ENCODE measurements around the gene AP3B2.

AP3B2 gene

DNA sequence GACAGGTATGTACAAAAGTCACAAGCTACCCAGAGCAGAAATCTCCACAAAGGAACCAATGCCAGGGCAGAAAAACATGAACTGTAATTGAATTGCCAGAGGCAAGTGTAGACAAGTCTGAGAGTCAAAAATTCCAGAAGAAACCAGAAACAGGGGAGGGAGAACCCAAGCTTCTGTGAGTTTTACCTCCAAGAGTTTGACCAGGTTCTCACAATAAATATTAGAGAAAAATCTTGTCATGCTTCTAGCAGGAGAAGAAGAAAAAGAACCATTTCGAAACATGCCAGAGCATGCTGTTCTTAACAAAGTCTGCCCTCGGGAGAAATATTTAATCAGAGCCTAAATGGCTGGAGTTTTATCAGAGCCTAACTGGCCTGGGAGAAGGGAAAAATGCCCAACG is 32.5 kb upstream of the AP3B2 start:
- FAIRE-seq (no peak), DNase-seq (ENCODE audit: insufficient read length, low spot score) (no peak)
- TF ChIP-seq, protein P1, sequence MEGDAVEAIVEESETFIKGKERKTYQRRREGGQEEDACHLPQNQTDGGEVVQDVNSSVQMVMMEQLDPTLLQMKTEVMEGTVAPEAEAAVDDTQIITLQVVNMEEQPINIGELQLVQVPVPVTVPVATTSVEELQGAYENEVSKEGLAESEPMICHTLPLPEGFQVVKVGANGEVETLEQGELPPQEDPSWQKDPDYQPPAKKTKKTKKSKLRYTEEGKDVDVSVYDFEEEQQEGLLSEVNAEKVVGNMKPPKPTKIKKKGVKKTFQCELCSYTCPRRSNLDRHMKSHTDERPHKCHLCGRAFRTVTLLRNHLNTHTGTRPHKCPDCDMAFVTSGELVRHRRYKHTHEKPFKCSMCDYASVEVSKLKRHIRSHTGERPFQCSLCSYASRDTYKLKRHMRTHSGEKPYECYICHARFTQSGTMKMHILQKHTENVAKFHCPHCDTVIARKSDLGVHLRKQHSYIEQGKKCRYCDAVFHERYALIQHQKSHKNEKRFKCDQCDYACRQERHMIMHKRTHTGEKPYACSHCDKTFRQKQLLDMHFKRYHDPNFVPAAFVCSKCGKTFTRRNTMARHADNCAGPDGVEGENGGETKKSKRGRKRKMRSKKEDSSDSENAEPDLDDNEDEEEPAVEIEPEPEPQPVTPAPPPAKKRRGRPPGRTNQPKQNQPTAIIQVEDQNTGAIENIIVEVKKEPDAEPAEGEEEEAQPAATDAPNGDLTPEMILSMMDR (IDR thresholded peaks at IDR 0.05; ENCODE audit: insufficient read depth, missing control alignments) = no peak

DNA sequence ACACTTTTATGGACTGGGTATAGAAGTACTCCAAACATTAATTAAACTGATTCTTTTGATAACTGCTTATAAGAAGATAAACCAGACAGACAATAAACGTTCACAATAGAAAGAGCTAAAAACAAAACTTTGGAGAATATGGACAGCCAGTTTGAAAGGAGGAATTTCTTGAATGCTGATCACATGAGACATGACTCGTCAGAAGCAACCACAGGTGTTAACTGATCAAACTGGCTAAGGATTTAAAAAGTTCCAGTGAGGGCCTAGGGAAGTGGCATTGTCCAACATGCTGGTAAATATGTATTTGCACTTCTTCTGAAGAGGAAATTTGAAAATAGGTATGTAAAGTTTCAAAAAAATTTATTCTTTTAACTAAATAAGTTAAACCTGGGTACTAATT is 29.4 kb upstream of the AP3B2 start:
- FAIRE-seq (no peak), DNase-seq (ENCODE audit: insufficient read length, low spot score) (no peak)

GRCh38 chr15:82737975-82738374 is 28.3 kb upstream of the AP3B2 start:
- TF ChIP-seq, protein P1 (IDR thresholded peaks at IDR 0.05; ENCODE audit: insufficient read depth, missing control alignments) = no peak
- no peak for DNase-seq (ENCODE audit: insufficient read length, low spot score)
- no peak for FAIRE-seq

More for the DNA sequence above, 29.4 kb upstream of the AP3B2 start:
- TF ChIP-seq, protein P1 (IDR thresholded peaks at IDR 0.05; ENCODE audit: insufficient read depth, missing control alignments) = no peak

GRCh38 chr15:82731527-82731926 is 21.9 kb upstream of the AP3B2 start:
- DNase-seq (ENCODE audit: insufficient read length, low spot score) (no peak), FAIRE-seq (no peak)
- TF ChIP-seq, protein P1 (IDR thresholded peaks at IDR 0.05; ENCODE audit: insufficient read depth, missing control alignments) = no peak

- FAIRE-seq (no peak), DNase-seq (ENCODE audit: insufficient read length, low spot score) (no peak)
- TF ChIP-seq, protein P1 (IDR thresholded peaks at IDR 0.05; ENCODE audit: insufficient read depth, missing control alignments) = no peak
These were observed 20.4 kb upstream of the AP3B2 start for GRCh38 chr15:82730022-82730530.

DNA sequence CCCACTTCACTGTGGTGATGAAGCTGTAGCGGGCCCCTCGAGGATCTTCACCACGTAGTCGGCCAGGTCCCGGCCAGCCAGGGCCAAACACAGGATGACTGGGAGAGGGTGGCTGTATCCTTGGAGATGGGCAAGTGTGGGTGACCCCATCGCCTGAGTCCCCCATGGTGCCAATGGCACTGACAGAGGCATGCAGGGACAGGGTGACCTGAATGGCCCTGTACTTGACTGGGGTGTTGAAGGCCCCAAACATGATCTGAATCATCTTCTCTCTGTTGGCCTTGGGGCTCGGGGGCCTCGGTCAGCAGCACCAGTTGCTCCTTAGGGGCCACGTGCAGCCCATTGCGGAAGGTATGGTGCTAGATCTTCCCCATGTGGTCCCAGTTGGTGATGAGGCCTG is 17.1 kb upstream of the AP3B2 start:
- DNase-seq (ENCODE audit: insufficient read length, low spot score) (no peak), FAIRE-seq (no peak)
- TF ChIP-seq, protein P1 (IDR thresholded peaks at IDR 0.05; ENCODE audit: insufficient read depth, missing control alignments) = no peak

GRCh38 chr15:82715003-82715402 is 5.3 kb upstream of the AP3B2 start:
- FAIRE-seq (no peak), DNase-seq (ENCODE audit: insufficient read length, low spot score) (no peak)
- TF ChIP-seq, protein P1 (IDR thresholded peaks at IDR 0.05; ENCODE audit: insufficient read depth, missing control alignments) = no peak

Measured in D721Med (cell line).